Panc1 (cell line): Measurements from ENCODE around the gene MCF2L. TPM values are rescaled to one million over a fixed set of nuclear protein-coding genes. Genes with fewer than 3 reads are reported as not detected.

ENCODE experiments used
- ATAC-seq: fragments of 200-7000 bp; cut with Tn5 transposase; 2 replicates; pipeline ENCODE4 v1.9.1; 2020; ENCODE audit warnings: mild to moderate bottlenecking, moderate library complexity
- BruUV-seq: library from RNA; stranded (reverse); fragments of 400-500 nt; replicated peaks from 2 replicates; lab custom pipeline; 2021; lab: Mats Ljungman, UMichigan
- CTCF ChIA-PET: fragments of 300-600 bp; sonication (Branson Sonifier 250); formaldehyde crosslinking; loops from one replicate; lab custom pipeline; 2022; ENCODE audit warnings: antibody characterized with exemption; lab: Charles Lee
- POLR2A ChIA-PET: fragments of 300-600 bp; sonication (Branson Sonifier 250); formaldehyde crosslinking; loops from one replicate; lab custom pipeline; 2022; ENCODE audit warnings: antibody characterized with exemption; lab: Charles Lee
- DNase-seq: peaks from one replicate; pipeline ENCODE4 v3.0.0-alpha.2; 2010; ENCODE audit warnings: low read depth, low spot score
- H3K27ac ChIP-seq: 2 replicates; pipeline ENCODE4 v1.5.1; 2011; ENCODE audit warnings: mild to moderate bottlenecking, low read length, inconsistent platforms
- H3K27me3 ChIP-seq: fragments of 200-500 bp; sonication (Bioruptor generic); 2 replicates; pipeline ENCODE4 v1.6.0; 2014; ENCODE audit warnings: low read length, inconsistent platforms; ENCODE audit not compliant: control insufficient read depth, insufficient read depth
- H3K36me3 ChIP-seq: fragments of 200-500 bp; sonication (Bioruptor generic); 2 replicates; pipeline ENCODE4 v1.5.1; 2014; ENCODE audit warnings: inconsistent platforms, mild to moderate bottlenecking, low read length, moderate library complexity; ENCODE audit not compliant: control insufficient read depth, insufficient read depth
- H3K4me1 ChIP-seq: 2 replicates; pipeline ENCODE4 v1.5.1; 2011; ENCODE audit warnings: inconsistent platforms, mild to moderate bottlenecking, low read length, moderate library complexity; ENCODE audit not compliant: control insufficient read depth, insufficient read depth
- H3K4me3 ChIP-seq, 2 experiments: 2 replicates each; pipeline ENCODE4 v1.5.1; 2011 to 2012; ENCODE audit warnings: low read depth in 2 of 2, low read length in 2 of 2, mild to moderate bottlenecking in 2 of 2, inconsistent platforms in 1 of 2, moderate library complexity in 1 of 2
- H3K9me3 ChIP-seq: fragments of 200-500 bp; sonication (Bioruptor generic); 2 replicates; pipeline ENCODE4 v1.5.1; 2014; ENCODE audit warnings: low read depth, mild to moderate bottlenecking, inconsistent platforms, low read length, moderate library complexity; ENCODE audit not compliant: control insufficient read depth, insufficient read depth
- POLR2AphosphoS5 ChIP-seq: IDR thresholded peaks from 2 replicates; pipeline ENCODE4 v1.6.1; 2012; ENCODE audit warnings: mild to moderate bottlenecking, low read depth, low read length, moderate library complexity
- SIN3A ChIP-seq: IDR thresholded peaks from 2 replicates; pipeline ENCODE4 v1.6.1; 2012; ENCODE audit warnings: low read depth, mild to moderate bottlenecking, low read length, moderate library complexity, borderline replicate concordance; ENCODE audit not compliant: insufficient read depth
- TCF7L2 ChIP-seq: IDR thresholded peaks from 2 replicates; pipeline ENCODE4 v1.6.1; 2011; ENCODE audit warnings: mild to moderate bottlenecking, low read depth, low read length, inconsistent platforms
- in situ Hi-C: cut with HindIII; loops from 2 replicates; pipeline ENCODE4 v1.10.0; 2016; ENCODE audit warnings: low sequenced_read_pairs, low pct_unique_long_range_greater_than_20kb
- intact Hi-C: fragments of 100-400 bp; cut with micrococcal nuclease; formaldehyde crosslinking; loops from one replicate; pipeline ENCODE4 v1.10.0; 2022; ENCODE audit not compliant: unreplicated experiment
- total RNA-seq: library from RNA; stranded (reverse); gene quantifications from one replicate; pipeline ENCODE4 v1.2.1, GENCODE V29; 2021; ENCODE audit not compliant: unreplicated experiment
- TF ChIP-seq, protein P1 (sequence below), 2 experiments: IDR thresholded peaks; 2 replicates each; pipeline ENCODE4 v1.6.1; 2011 to 2012; ENCODE audit warnings: low read depth in 2 of 2, control low read depth in 1 of 2, low read length in 1 of 2, mild to moderate bottlenecking in 1 of 2, moderate library complexity in 1 of 2; ENCODE audit not compliant: insufficient read depth in 1 of 2
- TF ChIP-seq, protein P2 (sequence below): fragments of 450-650 bp; IDR thresholded peaks from 2 replicates; pipeline ENCODE4 v1.5.1; 2017; ENCODE audit warnings: mild to moderate bottlenecking

The MCF2L gene
- total RNA-seq, 1 experiment from 2014 or later: 0.57 TPM

DNA sequence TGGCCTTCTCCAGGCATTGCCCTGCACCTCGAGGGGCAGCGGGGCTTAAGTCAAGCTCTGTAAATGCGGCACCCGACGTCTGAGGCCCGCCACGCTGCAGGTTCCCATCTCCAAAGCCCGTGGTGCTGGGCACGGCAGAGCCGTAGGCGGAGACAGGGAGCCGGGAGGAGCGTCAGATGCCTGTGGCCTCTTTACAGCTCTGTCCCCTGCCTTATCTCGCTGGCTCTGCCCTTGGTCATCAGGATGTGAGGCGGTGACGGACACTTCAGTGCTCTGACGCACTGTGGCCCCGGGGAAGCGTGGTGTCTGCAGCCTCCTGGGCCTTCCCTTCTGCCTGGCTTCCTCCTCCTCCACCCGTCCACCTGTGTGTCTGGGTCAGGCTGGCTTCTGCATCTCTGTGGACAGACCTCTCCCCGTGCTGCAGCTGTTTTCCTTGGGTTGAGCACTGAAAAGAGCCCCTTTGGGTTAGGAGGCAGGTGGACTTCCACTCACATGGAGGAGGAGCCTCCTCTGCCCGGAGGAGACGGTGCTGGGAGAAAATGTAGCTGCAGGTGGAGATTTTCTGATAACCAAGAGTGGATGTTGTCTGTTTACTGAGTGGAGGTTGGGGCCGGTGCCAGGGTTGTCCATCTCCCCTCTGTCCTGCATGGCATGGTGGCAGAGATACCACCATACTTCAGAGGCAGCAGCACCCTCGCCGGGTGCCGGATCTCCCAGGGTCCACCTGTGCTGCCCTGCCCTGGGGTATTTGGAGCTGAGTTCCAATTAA, 14.6 kb downstream of the MCF2L start:
- Histone ChIP-seq H3K4me1 (no peaks in the 10 kb centered on the region), H3K4me3 (no peak overlapping the region), H3K36me3 (no peaks in the 10 kb centered on the region), H3K27ac (no peak overlapping the region), H3K9me3 (no peaks in the 10 kb centered on the region), H3K27me3 (no peaks in the 10 kb centered on the region)
- CTCF ChIA-PET: no interaction called here
- intact Hi-C loops (no loop called here), in situ Hi-C loops (no loop called here)
- POLR2A ChIA-PET: no interaction called here
- ATAC-seq: no peak
- DNase-seq: no peak
- no TSS peak for BruUV-seq
- TF ChIP-seq, protein P1, sequence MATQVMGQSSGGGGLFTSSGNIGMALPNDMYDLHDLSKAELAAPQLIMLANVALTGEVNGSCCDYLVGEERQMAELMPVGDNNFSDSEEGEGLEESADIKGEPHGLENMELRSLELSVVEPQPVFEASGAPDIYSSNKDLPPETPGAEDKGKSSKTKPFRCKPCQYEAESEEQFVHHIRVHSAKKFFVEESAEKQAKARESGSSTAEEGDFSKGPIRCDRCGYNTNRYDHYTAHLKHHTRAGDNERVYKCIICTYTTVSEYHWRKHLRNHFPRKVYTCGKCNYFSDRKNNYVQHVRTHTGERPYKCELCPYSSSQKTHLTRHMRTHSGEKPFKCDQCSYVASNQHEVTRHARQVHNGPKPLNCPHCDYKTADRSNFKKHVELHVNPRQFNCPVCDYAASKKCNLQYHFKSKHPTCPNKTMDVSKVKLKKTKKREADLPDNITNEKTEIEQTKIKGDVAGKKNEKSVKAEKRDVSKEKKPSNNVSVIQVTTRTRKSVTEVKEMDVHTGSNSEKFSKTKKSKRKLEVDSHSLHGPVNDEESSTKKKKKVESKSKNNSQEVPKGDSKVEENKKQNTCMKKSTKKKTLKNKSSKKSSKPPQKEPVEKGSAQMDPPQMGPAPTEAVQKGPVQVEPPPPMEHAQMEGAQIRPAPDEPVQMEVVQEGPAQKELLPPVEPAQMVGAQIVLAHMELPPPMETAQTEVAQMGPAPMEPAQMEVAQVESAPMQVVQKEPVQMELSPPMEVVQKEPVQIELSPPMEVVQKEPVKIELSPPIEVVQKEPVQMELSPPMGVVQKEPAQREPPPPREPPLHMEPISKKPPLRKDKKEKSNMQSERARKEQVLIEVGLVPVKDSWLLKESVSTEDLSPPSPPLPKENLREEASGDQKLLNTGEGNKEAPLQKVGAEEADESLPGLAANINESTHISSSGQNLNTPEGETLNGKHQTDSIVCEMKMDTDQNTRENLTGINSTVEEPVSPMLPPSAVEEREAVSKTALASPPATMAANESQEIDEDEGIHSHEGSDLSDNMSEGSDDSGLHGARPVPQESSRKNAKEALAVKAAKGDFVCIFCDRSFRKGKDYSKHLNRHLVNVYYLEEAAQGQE (IDR thresholded peaks at IDR 0.05; ENCODE audit: insufficient read depth in 1 of 2, low read depth in 2 of 2, low read length in 1 of 2): no peak
- TF ChIP-seq POLR2AphosphoS5: no peak
- TF ChIP-seq TCF7L2: no peak
- TF ChIP-seq SIN3A: no peak
- TF ChIP-seq, protein P2, sequence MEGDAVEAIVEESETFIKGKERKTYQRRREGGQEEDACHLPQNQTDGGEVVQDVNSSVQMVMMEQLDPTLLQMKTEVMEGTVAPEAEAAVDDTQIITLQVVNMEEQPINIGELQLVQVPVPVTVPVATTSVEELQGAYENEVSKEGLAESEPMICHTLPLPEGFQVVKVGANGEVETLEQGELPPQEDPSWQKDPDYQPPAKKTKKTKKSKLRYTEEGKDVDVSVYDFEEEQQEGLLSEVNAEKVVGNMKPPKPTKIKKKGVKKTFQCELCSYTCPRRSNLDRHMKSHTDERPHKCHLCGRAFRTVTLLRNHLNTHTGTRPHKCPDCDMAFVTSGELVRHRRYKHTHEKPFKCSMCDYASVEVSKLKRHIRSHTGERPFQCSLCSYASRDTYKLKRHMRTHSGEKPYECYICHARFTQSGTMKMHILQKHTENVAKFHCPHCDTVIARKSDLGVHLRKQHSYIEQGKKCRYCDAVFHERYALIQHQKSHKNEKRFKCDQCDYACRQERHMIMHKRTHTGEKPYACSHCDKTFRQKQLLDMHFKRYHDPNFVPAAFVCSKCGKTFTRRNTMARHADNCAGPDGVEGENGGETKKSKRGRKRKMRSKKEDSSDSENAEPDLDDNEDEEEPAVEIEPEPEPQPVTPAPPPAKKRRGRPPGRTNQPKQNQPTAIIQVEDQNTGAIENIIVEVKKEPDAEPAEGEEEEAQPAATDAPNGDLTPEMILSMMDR: no peak

DNA sequence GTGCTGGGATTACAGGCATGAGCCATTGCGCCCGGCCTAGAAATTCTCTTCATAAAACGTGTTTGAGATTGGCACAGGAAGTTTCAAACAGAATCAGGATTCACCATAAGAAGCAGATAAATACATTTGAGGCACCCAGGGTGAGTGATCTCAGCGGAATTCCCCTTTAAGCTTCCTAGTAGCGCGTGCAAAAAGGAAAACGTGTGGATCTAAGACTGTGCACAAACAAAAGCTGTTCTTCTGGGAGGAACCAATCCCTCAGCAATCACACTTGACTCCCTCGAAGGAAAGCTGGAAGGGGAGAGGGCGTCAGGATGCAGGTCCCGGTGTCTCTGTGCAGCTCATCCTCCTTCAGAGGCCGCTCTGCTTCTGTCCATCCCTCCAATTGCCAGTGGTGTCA, 15.5 kb downstream of the MCF2L start:
- BruUV-seq: no TSS peak
- ChIA-PET POLR2A (no interaction called here), CTCF (no interaction called here)
- no peak for DNase-seq
- Histone ChIP-seq H3K36me3 (no peaks in the 10 kb centered on the region), H3K4me1 (no peaks in the 10 kb centered on the region), H3K27me3 (no peaks in the 10 kb centered on the region), H3K4me3 (no peak overlapping the region), H3K27ac (no peak overlapping the region), H3K9me3 (no peaks in the 10 kb centered on the region)
- TF ChIP-seq POLR2AphosphoS5: no peak
- no peak for TF ChIP-seq SIN3A
- TF ChIP-seq, protein P2: no peak
- TF ChIP-seq, protein P1 (IDR thresholded peaks at IDR 0.05; ENCODE audit: insufficient read depth in 1 of 2, low read depth in 2 of 2, low read length in 1 of 2): no peak
- TF ChIP-seq TCF7L2: no peak
- ATAC-seq: no peak
- intact Hi-C loops: no loop called here
- in situ Hi-C loops: no loop called here
